ENCODE results near the gene TMX1. TPM values are rescaled to one million over a fixed set of nuclear protein-coding genes. Genes with fewer than 3 reads are reported as not detected.

Gene TMX1
- total and polyA plus RNA-seq, 2 of the 8 experiments (the other 6 are each of a cell fraction or from before 2014, with no cell fraction given): 26.6 to 84.0 TPM

DNA sequence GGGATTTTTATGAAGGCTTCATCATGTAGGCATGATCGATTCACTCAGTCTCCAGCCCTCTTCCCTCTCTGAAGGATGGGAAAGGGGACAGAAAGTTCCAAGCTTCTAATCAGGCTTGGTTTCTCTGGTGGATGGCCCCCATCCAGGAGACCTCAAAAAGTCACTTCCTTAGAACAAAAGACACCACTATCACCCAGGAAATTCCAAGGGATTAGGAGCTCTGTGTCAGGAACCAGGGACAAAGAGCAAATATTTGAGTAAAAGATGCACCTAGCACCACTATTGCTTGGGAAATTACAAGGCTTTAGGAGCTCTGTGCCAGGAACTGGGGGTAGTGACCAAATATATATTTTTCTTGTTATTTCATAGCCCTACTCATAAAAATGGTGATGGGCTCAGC lies 33.6 kb upstream of the TMX1 start:
- H3K27me3 ChIP-seq (replicated peaks in 1 of 4; ENCODE audit: control insufficient read depth in 3 of 4, extremely low read depth in 1 of 4, insufficient read depth in 3 of 4, low read length in 3 of 4): no peaks in the 10 kb centered on the region
- no peak overlapping the region for H2AFZ ChIP-seq (ENCODE audit: low read length)
- CTCF ChIA-PET (ENCODE audit: partially characterized antibody): interaction anchor here (0.6 to 2.1 kb wide), 8 partner anchors 10 to 251 kb away, joined by 3 to 10 read pairs (median 3); partner anchors contain the start of gene TRIM9

More for the DNA sequence above, 33.6 kb upstream of the TMX1 start:
- no peak overlapping the region for H3K9ac ChIP-seq (replicated peaks in 1 of 4; ENCODE audit: extremely low read depth in 1 of 4, low read depth in 3 of 4, low read length in 3 of 4)
- no peak overlapping the region for H3K18ac ChIP-seq (ENCODE audit: extremely low read depth, low read length)
- POLR2A ChIA-PET (ENCODE audit: partially characterized antibody): interaction anchor here (0.8 kb wide), 1 partner anchor 22 kb away, joined by 3 read pairs; no protein-coding TSS in a partner anchor
- H3K36me3 ChIP-seq (ENCODE audit: control insufficient read depth in 2 of 4, insufficient read depth in 4 of 4, low read length in 3 of 4): no peaks in the 10 kb centered on the region
- no peak overlapping the region for H2BK5ac ChIP-seq (ENCODE audit: low read depth, low read length)
- H2BK120ac ChIP-seq (replicated peaks; ENCODE audit: low read depth, low read length): no peak overlapping the region
- no peak overlapping the region for H3K23ac ChIP-seq (ENCODE audit: insufficient read length)
- no peak overlapping the region for H3K4ac ChIP-seq (replicated peaks; ENCODE audit: insufficient read length, low read depth, low read length)
- no peak overlapping the region for H4K5ac ChIP-seq (ENCODE audit: insufficient read length, low read depth, low read length)
- H2BK20ac ChIP-seq (ENCODE audit: low read length): no peak overlapping the region
- H3K4me2 ChIP-seq (ENCODE audit: insufficient read depth in 1 of 2, low read depth in 2 of 2, low read length in 2 of 2): no peak overlapping the region
- TF ChIP-seq GABPA (IDR thresholded peaks at IDR 0.05; ENCODE audit: borderline replicate concordance, insufficient read depth, low read length) (no peak), CREB1 (IDR thresholded peaks at IDR 0.05) (no peak), SP4 (IDR thresholded peaks at IDR 0.05; ENCODE audit: low read length) (no peak), POU5F1 (IDR thresholded peaks at IDR 0.05; ENCODE audit: low read depth, low read length) (no peak)
- no peak overlapping the region for H2AK5ac ChIP-seq (ENCODE audit: low read depth, low read length)
- WGBS, 2 experiments (ENCODE audit: extremely low coverage in 1 of 2, insufficient coverage in 1 of 2, insufficient read length in 1 of 2, insufficient replicate concordance in 2 of 2, low coverage in 1 of 2, low lambda C conversion rate in 2 of 2, missing lambda C conversion rate in 1 of 2): 89% methylated on average over 1 of the region's 1 CpG; no CpG with 5 or more reads in 1 of the 2 experiments
- H3K4me1 ChIP-seq (replicated peaks in 1 of 4; ENCODE audit: control insufficient read depth in 3 of 4, insufficient read depth in 4 of 4, low read length in 3 of 4): no peaks in the 10 kb centered on the region
- no peak overlapping the region for H3K4me3 ChIP-seq (ENCODE audit: extremely low read depth in 1 of 4, insufficient read depth in 2 of 4, low read depth in 3 of 4, low read length in 4 of 4)
- no peak overlapping the region for H4K8ac ChIP-seq (ENCODE audit: extremely low read depth, insufficient read depth, low read length)
- no peaks in the 10 kb centered on the region for H3K9me3 ChIP-seq (ENCODE audit: insufficient read depth in 2 of 2, low read depth in 1 of 2, low read length in 1 of 2)
- DNase-seq (ENCODE audit: low read depth in 1 of 2, low spot score in 2 of 2) (no peak), FAIRE-seq (no peak)
- no peak overlapping the region for H4K91ac ChIP-seq (replicated peaks; ENCODE audit: insufficient read length, low read length)
- no peaks in the 10 kb centered on the region for H3K79me2 ChIP-seq (ENCODE audit: control insufficient read depth in 1 of 2, insufficient read depth in 2 of 2, low read length in 2 of 2)
- no peaks in the 10 kb centered on the region for H3K23me2 ChIP-seq (ENCODE audit: low read depth, low read length)
- H4K20me1 ChIP-seq (replicated peaks in 1 of 2; ENCODE audit: control insufficient read depth in 1 of 2, insufficient read depth in 2 of 2, low read length in 2 of 2): no peaks in the 10 kb centered on the region
- no peaks in the 10 kb centered on the region for H3K79me1 ChIP-seq (ENCODE audit: low read depth, low read length)
- no peak overlapping the region for H2BK15ac ChIP-seq (ENCODE audit: low read length)
- H2BK12ac ChIP-seq (ENCODE audit: low read depth, low read length): no peak overlapping the region
- H3K14ac ChIP-seq (ENCODE audit: insufficient read length): no peak overlapping the region
- no peak overlapping the region for H3K56ac ChIP-seq (replicated peaks; ENCODE audit: insufficient read length, low read depth, low read length)
- no peak overlapping the region for H3K27ac ChIP-seq (ENCODE audit: low read depth, low read length)

Measured in H1 (cell line).